Esophagus squamous epithelium (tissue), 5 donors: ENCODE measurements around the gene PEA15. TPM values are rescaled to one million over a fixed set of nuclear protein-coding genes. Genes with fewer than 3 reads are reported as not detected.

Experiments
- DNase-seq: peaks from one replicate; lab custom pipeline; 2025; lab: John Stamatoyannopoulos, UW
- H3K27ac ChIP-seq, 4 donors: fragments of 200-600 bp; sonication (generic); one replicate each; pipeline ENCODE4 v1.5.1; 2016 to 2019; ENCODE audit warnings: mild to moderate bottlenecking in 1 of 4
- H3K27me3 ChIP-seq, 4 donors: fragments of 200-600 bp; sonication (generic); 1 replicate in 3 of 4; 2 replicates in 1 of 4; pipeline versions ENCODE4 v1.5.1 to v1.6.0; 2017 to 2021; ENCODE audit warnings: antibody characterized with exemption in 1 of 4
- H3K36me3 ChIP-seq, 3 donors: fragments of 200-600 bp; sonication (generic); one replicate each; pipeline ENCODE4 v1.5.1; 2016 to 2019
- H3K4me1 ChIP-seq, 3 donors: fragments of 200-600 bp; sonication (generic); one replicate each; pipeline ENCODE4 v1.5.1; 2017 to 2019
- H3K4me3 ChIP-seq, 4 donors: fragments of 200-600 bp; sonication (generic); 1 replicate in 3 of 4; 2 replicates in 1 of 4; pipeline ENCODE4 v1.5.1; 2016 to 2019; ENCODE audit warnings: mild to moderate bottlenecking in 2 of 4, moderate library complexity in 1 of 4
- H3K9me3 ChIP-seq, 3 donors: fragments of 200-600 bp; sonication (generic); one replicate each; pipeline ENCODE4 v1.5.1; 2016 to 2019
- CTCF ChIP-seq, 6 experiments: fragments of 450-650 bp in 4 of 6; fragments of 200-600 bp in 2 of 6; sonication (generic) in 2 of 6; IDR thresholded peaks; one replicate each; pipeline ENCODE4 v1.5.1; 2016 to 2019; ENCODE audit warnings: antibody characterized with exemption in 6 of 6, mild to moderate bottlenecking in 4 of 6, moderate library complexity in 4 of 6
- POLR2A ChIP-seq, 4 donors: fragments of 450-650 bp; IDR thresholded peaks; one replicate each; pipeline ENCODE4 v1.6.1; 2017; ENCODE audit warnings: antibody characterized with exemption in 4 of 4, mild to moderate bottlenecking in 4 of 4, moderate library complexity in 3 of 4
- WGBS, 2 donors: methylation state at CpG; one replicate each; pipeline ENCODE4 v1.1.5; 2018; 5-methylcytosine and 5-hydroxymethylcytosine counted together
- intact Hi-C: fragments of 100-400 bp; cut with DNase I; formaldehyde crosslinking; loops from one replicate; pipeline ENCODE4 v1.15.0; 2022
- total RNA-seq, 4 donors: library from RNA; depleted of rRNA; stranded (reverse); fragments of >200 nt; gene quantifications; one replicate each; pipeline ENCODE4 v1.1.0, GENCODE V29; 2016
- donor health status: DM: yes; HTN: yes; CAD: no.

Gene PEA15
- total RNA-seq, 4 donors from 2014 or later = 39.1 to 86.0 (median 69.8) TPM

GRCh38 chr1:160228431-160228830 lies 23.2 kb downstream of the PEA15 start:
- no peak for DNase-seq
- no peaks in the 10 kb centered on the region for H3K27me3 ChIP-seq
- TF ChIP-seq CTCF (IDR thresholded peaks at IDR 0.05) (no peak), POLR2A (IDR thresholded peaks at IDR 0.05) (no peak)
- no peak overlapping the region for H3K27ac ChIP-seq
- intact Hi-C loops = no loop called here
- no peak overlapping the region for H3K4me3 ChIP-seq
- H3K9me3 ChIP-seq = no peaks in the 10 kb centered on the region
- H3K36me3 ChIP-seq = peaks cover 0 to 100% (median 28%) of the 10 kb centered on the region in 3 donors
- H3K4me1 ChIP-seq = peaks cover 0 to 10% (median 0%) of the 10 kb centered on the region in 3 donors

- H3K36me3 ChIP-seq = peaks cover 2 to 97% (median 25%) of the 10 kb centered on the region in 3 donors
- no peak for TF ChIP-seq POLR2A (IDR thresholded peaks at IDR 0.05)
- no peak for TF ChIP-seq CTCF (IDR thresholded peaks at IDR 0.05)
- no peak overlapping the region for H3K27ac ChIP-seq
- no peaks in the 10 kb centered on the region for H3K9me3 ChIP-seq
- H3K27me3 ChIP-seq = no peaks in the 10 kb centered on the region
- intact Hi-C loops = no loop called here
- H3K4me1 ChIP-seq = no peaks in the 10 kb centered on the region
- no peak overlapping the region for H3K4me3 ChIP-seq
- no peak for DNase-seq
These were observed 27.7 kb downstream of the PEA15 start for GRCh38 chr1:160232911-160233310.

- intact Hi-C loops = no loop called here
- H3K36me3 ChIP-seq = peaks cover 20 to 97% (median 30%) of the 10 kb centered on the region in 3 donors
- H3K27ac ChIP-seq = no peak overlapping the region
- no peaks in the 10 kb centered on the region for H3K9me3 ChIP-seq
- no peak overlapping the region for H3K4me3 ChIP-seq
- TF ChIP-seq POLR2A (IDR thresholded peaks at IDR 0.05) = no peak
- TF ChIP-seq CTCF (IDR thresholded peaks at IDR 0.05) = no peak
- WGBS, 2 donors = 73 to 85% methylated on average over 5 of the region's 5 CpGs
- no peaks in the 10 kb centered on the region for H3K27me3 ChIP-seq
- DNase-seq = no peak
- no peaks in the 10 kb centered on the region for H3K4me1 ChIP-seq
These were observed 31.6 kb downstream of the PEA15 start for GRCh38 chr1:160236806-160237205.

GRCh38 chr1:160237558-160237957 lies 32.4 kb downstream of the PEA15 start:
- Histone ChIP-seq H3K27ac (no peak overlapping the region), H3K9me3 (no peaks in the 10 kb centered on the region), H3K4me1 (no peaks in the 10 kb centered on the region), H3K27me3 (no peaks in the 10 kb centered on the region), H3K4me3 (no peak overlapping the region), H3K36me3 (peaks cover 20 to 97% (median 30%) of the 10 kb centered on the region in 3 donors)
- DNase-seq = no peak
- WGBS, 2 donors = 97 to 100% methylated on average over 2 of the region's 2 CpGs
- intact Hi-C loops = no loop called here
- TF ChIP-seq CTCF (IDR thresholded peaks at IDR 0.05) = no peak
- TF ChIP-seq POLR2A (IDR thresholded peaks at IDR 0.05) = no peak

GRCh38 chr1:160238408-160238807 lies 33.2 kb downstream of the PEA15 start:
- WGBS, 2 donors = 73 to 100% methylated on average over 5 of the region's 5 CpGs
- H3K4me1 ChIP-seq = no peaks in the 10 kb centered on the region
- DNase-seq = no peak
- no peak for TF ChIP-seq CTCF (IDR thresholded peaks at IDR 0.05)
- no peak for TF ChIP-seq POLR2A (IDR thresholded peaks at IDR 0.05)
- H3K9me3 ChIP-seq = no peaks in the 10 kb centered on the region
- intact Hi-C loops = no loop called here
- H3K27ac ChIP-seq = no peak overlapping the region
- H3K36me3 ChIP-seq = peaks cover 20 to 97% (median 30%) of the 10 kb centered on the region in 3 donors
- H3K27me3 ChIP-seq = no peaks in the 10 kb centered on the region
- no peak overlapping the region for H3K4me3 ChIP-seq
